Frontal cortex (tissue), 1 donor: ENCODE measurements around the gene SERPINA6. TPM values are rescaled to one million over a fixed set of nuclear protein-coding genes. Genes with fewer than 3 reads are reported as not detected.

Source experiments
- total RNA-seq: library from RNA; depleted of rRNA; stranded (reverse); fragments of >200 nt; gene quantifications from one replicate; pipeline ENCODE4 v1.2.3, GENCODE V29; 2014

SERPINA6 gene
- total RNA-seq, 1 donor from 2014 or later, result not detected

Other genes with a start within 250 kb of the SERPINA6 start
- 112 TPM for gene DDX24, start 242.1 kb downstream of the SERPINA6 start, total RNA-seq
- 7.3 TPM for gene IFI27L1, start 242.0 kb downstream of the SERPINA6 start, total RNA-seq
- gene IFI27, start 212.6 kb downstream of the SERPINA6 start, total RNA-seq, result 9.0 TPM
- gene IFI27L2, start 193.7 kb downstream of the SERPINA6 start, total RNA-seq, result 17.9 TPM
- 1.6 TPM for gene PPP4R4, start 149.0 kb downstream of the SERPINA6 start, total RNA-seq
- gene SERPINA10, start 30.1 kb downstream of the SERPINA6 start, total RNA-seq, result not detected
- gene SERPINA2, start 43.4 kb upstream of the SERPINA6 start, total RNA-seq, result not detected
- gene SERPINA1, start 65.3 kb upstream of the SERPINA6 start, total RNA-seq, result 1.6 TPM
- not detected for gene SERPINA11, start 129.5 kb upstream of the SERPINA6 start, total RNA-seq
- gene SERPINA9, start 152.9 kb upstream of the SERPINA6 start, total RNA-seq, result not detected
- not detected for gene SERPINA12, start 186.1 kb upstream of the SERPINA6 start, total RNA-seq
- not detected for gene SERPINA4, start 238.1 kb upstream of the SERPINA6 start, total RNA-seq